RPMI7951 (cell line): ENCODE measurements around the gene TM9SF1. TPM values are rescaled to one million over a fixed set of nuclear protein-coding genes. Genes with fewer than 3 reads are reported as not detected.
"Not testable (repeated sequence)": the region's sequence is repeated elsewhere in the genome, so short reads cannot be mapped to it uniquely, and the experiment has no call there.

Experiments
- DNase-seq: peaks from one replicate; pipeline ENCODE4 v3.0.0-alpha.2; 2012; ENCODE audit warnings: low read depth
- total RNA-seq: library from RNA; depleted of rRNA; stranded (reverse); fragments of >200 nt; shearing (Covaris generic); gene quantifications from 2 replicates; pipeline ENCODE4 v1.2.3, GENCODE V29; 2014

The TM9SF1 gene
- total RNA-seq, 1 experiment from 2014 or later: 52.5 TPM

GRCh38 chr14:24226473-24226872, 31.2 kb upstream of the TM9SF1 start:
- DNase-seq: no peak

DNA sequence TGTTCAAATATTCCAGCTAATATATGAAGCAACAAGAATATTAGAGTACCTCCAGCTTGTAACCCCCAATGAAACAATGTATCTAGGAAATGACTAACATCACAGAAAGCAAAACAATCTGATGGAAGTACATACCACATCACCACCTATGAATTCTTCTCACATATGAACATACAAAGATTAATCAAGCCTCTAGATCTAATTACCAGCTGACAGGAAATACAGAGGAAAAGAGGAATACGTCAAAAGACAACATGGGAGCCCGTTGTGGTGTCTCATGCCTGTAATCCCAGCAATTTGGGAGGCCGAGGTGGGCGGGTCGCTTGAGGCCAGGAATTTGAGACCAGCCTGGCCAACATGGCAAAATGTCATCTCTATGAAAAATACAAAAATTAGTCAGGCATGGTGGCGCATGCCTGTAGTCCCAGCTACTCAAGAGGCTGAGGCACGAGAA, 29.4 kb upstream of the TM9SF1 start:
- no peak for DNase-seq

DNA sequence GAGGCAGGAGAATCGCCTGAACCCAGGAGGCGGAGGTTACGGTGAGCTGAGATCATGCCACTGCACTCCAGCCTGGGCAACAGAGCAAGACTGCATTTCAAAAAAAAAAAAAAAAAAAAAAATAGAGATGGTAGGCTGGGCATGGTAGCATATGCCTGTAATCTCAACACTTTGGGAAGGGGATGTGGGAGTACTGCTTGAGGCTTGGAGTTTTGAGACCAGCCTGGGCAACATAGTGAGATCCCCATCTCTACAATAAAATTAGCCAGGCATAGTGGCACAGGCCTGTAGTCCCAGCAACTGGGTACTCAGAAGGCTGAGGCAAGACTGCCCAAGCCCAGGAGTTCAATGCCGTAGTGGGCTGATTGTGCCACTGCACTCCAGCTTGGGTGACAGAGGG, 27.7 kb upstream of the TM9SF1 start:
- not testable (repeated sequence) for DNase-seq

GRCh38 chr14:24219521-24219920, 24.3 kb upstream of the TM9SF1 start:
- no peak for DNase-seq

DNA sequence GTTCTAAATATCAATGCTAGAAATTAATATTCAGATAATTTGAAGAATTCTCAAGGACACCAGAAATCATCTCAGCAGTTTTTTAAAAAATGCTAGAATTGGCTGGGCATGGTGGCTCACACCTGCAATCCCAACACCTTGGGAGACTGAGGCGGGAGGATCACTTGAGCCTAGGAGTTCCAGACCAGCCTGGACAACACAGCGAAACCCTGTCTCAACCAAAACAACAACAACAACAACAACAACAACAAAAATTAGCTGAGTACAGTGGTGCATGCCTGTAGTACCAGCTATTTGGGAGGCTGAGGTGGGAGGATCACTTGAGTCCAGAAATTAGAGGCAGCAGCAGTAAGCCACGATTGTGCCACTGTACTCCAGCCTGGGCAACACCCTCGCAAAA, 23.8 kb upstream of the TM9SF1 start:
- DNase-seq: no peak

- not testable (repeated sequence) for DNase-seq
These were observed 21.6 kb upstream of the TM9SF1 start for GRCh38 chr14:24216876-24217275.

DNA sequence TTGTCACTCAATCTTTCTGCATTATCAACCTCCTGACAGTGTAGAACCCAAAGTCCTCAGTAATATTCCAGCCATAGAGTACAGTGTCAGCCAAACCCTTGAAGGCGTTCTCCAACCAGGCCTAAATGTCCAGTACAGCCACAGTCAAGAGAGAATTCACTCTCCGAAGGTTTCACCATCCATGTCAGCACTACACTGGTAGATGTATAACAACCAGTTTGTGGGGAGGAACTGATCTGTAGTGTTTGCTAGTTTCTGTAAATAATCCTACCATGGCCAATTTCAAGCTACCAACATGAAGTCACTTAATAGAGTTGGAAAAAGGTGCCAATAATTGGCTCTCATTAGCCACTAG, 21.1 kb upstream of the TM9SF1 start:
- no peak for DNase-seq

DNA sequence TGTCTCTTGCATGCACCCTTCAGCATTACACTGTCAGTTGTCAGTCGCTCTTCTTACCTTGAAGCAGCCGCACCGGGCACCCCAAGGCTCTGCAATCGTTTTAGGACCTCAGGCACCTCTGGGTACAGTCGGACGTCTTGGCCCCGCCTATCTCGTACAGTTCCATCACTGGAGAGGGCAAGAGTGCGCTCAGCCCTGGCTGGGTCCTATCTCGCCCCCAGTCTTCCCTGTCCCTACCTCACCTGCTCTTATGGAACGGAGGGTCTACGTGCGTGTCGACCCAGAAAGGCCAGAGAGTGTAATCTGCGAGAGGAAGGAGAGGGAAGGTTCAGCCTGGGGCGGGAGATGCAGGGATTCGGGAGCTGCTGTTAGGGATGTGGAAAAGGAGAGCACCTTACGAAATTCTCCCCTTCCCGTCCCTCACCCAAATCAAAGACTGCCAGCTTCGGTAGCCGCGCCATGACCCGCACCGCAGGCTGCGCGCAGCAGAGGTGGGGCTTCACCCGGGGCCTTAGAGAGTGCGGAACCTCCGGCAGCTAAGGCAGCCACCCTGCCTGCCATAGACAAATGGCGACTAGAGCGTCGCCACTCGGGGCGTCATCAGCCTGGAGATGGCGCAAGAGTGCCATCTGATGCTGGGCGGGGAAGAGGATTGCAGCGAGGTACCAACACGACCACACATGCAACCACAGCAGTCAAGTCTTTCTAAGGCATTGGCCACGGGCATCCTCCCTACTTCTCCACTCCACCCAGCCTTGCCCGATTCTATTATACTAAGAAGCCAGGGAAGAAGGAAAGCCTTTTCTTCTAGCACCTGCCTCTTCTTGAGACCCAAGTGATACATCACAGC, 20.5 kb upstream of the TM9SF1 start, which contains the start of gene MDP1:
MDP1 (minus strand) TSS at position 572 of the 850 bp plus-strand sequence; CDS start at position 461, 111 bp downstream.
- DNase-seq: peak; percentile 84

GRCh38 chr14:24213866-24214662, 18.8 kb upstream of the TM9SF1 start:
- DNase-seq: no peak

GRCh38 chr14:24212924-24213865, 18.0 kb upstream of the TM9SF1 start, which contains the start of gene CHMP4A:
TSS of gene CHMP4A (minus strand) at chr14:24213488. CDS start at chr14:24213439, 49 bp downstream.
- DNase-seq: peak; percentile 97

GRCh38 chr14:24211311-24211710, 16.1 kb upstream of the TM9SF1 start:
- DNase-seq: no peak

DNA sequence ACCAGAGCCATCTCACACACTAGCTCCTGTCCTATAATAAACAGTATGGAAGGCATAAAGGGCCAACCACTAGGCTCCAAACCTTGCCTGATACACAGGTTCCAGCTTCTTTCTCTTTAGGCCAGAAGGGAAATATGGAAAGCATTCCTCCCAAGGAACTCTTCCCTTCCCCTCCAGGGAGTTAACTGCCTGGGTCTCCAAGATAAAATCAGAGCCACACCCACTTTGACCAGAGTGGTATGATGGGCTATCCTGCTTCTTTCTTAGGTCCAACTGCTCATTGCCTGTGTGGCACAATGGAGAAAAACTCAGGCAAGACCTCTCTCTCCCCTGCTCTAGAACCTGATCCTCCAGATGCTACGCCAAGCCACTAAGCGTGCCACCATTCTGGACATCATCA, 12.4 kb upstream of the TM9SF1 start:
- DNase-seq: no peak

GRCh38 chr14:24207104-24207551, 11.9 kb upstream of the TM9SF1 start:
- no peak for DNase-seq

DNA sequence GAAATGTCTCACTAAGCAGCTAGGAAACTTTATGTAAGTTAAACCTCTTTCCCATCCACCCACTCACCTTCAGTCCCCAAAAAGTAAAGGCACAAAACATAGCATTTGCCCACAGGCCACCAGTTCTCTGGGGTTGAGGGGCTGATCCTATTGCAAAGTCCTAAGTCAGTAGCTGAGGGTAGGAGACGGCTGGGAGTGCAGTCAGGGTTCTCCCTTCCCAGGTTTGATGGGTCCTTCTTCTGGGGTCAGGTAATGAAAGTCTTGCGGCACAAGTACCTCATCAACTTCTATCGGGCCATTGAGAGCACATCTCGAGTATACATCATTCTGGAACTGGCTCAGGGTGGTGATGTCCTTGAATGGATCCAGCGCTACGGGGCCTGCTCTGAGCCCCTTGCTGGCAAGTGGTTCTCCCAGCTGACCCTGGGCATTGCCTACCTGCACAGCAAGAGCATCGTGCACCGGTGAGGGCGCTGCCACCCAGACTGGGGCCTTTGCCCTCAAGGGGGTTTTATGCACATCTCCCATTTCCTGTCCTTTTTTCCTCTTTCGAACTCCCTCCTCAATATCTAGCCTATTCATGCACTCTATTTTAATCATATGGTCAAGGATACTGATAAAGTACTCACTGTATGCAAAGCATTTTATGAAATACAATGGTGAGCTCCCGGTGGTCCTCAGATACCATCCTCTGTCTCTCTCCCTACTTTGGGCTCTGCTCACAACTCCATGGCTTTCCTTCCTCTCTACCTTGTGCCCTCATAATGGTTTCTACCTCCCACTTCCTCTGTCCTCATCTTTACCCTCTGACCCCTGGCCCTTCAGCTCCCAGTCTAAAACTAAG, 11.2 kb upstream of the TM9SF1 start:
- DNase-seq: no peak

DNA sequence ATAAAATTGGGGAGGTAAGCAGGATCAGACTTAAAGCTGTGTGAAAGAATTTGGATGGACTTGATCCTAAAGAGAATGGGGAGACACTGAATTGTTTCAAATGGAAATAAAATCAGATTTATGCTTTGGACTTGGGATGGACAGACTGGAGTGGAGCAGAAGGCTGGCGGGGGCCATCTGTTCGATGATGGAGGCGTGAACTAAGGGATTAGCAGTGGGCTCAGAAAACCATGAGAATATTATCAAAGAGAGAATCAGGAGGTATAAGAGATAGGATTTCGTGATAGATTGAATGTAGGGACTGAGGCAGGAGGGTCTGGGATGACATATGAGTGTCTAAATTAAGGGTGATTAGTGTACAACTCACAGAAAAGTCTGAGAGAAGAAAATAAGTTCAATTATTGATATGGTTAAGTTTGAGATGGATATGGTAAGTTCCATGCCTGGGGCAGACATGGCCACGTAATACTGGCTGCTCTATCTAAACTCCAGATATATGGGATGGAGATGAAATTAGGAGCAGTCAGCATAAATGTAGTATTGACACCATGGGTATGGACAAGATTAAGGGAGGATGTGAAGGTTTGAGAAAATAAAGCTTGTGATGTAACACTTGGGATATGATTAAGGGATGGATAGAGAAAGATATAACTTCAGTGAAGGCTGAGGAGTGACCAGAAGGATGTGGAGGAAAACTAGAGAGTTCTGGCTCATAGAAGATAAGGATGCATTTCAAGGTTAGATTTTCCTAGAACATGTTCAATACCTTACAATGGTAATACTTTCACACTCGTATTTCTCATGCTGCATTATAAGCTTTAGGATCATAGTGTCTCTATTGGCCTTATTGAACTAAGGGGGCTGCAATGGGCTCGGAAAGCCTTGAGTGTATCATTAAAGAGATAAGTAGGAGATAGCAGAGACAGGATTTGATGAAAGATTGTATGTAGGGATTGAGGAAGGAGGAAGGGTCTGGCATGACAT, 9.2 kb upstream of the TM9SF1 start:
- no peak for DNase-seq

DNA sequence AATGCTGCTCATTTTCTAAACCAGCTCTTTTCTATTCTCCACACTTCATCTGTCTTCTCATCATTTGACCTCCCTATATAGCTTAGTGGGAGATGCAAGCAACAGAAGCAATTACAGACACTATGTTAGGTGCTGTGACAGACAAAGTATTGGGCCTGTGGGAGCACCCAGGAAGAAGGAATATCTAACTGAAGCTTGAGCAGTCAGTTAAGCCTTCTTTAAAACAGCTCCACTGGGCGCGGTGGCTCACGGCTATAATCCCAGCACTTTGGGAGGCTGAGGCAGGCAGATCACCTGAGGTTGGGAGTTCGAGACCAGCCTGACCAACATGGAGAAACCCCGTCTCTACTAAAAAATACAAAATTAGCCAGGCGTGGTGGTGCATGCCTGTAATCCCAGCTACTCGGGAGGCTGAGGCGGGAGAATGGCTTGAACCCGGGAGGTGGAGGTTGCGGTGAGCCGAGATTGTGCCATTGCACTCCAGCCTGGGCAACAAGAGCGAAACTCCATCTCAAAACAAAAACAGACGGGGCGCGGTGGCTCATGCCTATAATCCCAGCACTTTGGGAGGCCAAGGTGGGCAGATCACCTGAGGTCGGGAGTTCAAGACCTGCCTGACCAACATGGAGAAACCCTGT, 8.1 kb upstream of the TM9SF1 start:
- DNase-seq: not testable (repeated sequence)

DNA sequence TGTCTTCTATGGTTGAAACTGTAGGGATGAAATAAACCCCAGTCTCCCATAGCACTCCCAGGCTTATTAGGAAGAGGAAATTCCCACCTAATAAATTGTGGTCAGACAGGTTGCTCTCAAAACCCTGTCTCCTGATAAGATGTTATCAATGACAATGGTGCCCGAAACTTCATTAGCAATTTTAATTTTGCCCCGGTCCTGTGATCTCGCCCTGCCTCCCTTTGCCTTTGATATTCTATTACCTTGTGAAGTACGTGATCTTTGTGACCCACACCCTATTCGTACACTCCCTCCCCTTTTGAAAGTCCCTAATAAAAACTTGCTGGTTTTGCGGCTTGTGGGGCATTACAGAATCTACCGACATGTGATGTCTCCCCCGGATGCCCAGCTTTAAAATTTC, 7.3 kb upstream of the TM9SF1 start:
- DNase-seq: not testable (repeated sequence)

DNA sequence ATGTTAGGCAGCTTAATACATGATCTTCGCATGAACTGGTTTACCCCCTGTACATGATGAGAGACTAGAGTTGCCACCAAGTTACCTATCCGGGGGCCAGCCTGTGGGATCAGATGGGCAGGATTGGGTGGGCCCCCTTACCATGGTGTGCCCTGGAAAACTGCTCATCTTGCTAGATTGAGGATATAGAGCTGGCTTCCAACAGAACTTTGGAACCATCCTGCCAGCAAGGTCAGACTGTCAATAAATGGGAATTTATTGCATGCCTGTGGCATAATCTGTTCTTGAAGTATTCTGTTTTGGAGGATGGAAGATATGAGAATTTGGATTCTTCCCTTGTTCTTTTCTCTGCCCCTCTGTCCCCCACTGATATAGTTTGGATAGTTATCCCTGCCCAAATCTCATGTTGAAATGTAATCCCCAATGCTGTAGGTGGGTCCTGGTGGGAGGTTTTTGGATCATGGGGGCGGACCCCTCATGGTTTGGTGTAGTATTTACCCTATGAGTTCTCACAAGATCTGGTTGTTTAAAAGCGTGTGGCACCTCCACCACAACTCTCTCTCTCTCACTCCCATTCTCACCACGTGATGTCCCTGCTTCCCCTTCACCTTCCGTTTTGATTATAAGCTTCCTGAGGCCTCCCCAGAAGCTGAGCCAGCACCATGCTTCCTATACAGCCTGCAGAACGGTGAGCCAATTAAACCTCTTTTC, 3.7 kb upstream of the TM9SF1 start:
- DNase-seq: no peak
